ENCODE data around the gene KCNQ1. TPM values are rescaled to one million over a fixed set of nuclear protein-coding genes. Genes with fewer than 3 reads are reported as not detected.

KCNQ1 gene
- total RNA-seq, 4 donors from 2014 or later: 5.6 to 46.8 (median 24.6) TPM

DNA sequence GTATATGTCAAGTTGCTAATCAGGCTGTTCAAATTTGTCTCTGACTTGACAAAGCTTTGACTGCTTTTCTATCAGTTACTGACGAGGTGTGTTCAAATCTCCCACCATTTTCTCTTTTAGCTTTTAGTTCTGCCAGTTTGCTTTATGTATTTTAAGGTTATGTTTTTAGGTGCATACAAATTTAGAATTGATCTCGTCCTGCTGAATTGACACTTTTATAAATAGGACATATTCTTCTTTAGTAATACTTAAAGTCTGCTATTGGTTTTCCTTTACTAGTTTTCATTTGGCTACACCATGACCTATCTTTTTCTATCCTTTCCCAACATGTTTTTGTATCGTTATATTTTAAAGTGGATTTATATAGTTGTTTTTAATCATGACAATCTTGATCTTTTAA lies 320.7 kb downstream of the KCNQ1 start:
- in situ Hi-C loops (cut with MboI; ENCODE audit: low pct_ligation_motif_present in 1 of 4, low pct_unique_long_range_greater_than_20kb in 1 of 4, low sequenced_read_pairs in 3 of 4) (no loop called here), intact Hi-C loops (cut with DNase I; ENCODE audit: low total_unique reads) (no loop called here)
- Histone ChIP-seq H3K4me3 (no peak overlapping the region), H3K9me3 (no peaks in the 10 kb centered on the region), H3K27me3 (no peaks in the 10 kb centered on the region), H3K27ac (no peak overlapping the region), H3K4me1 (no peaks in the 10 kb centered on the region), H3K36me3 (no peaks in the 10 kb centered on the region)
- no peak for DNase-seq
- 86% methylated on average over 3 of the region's 3 CpGs for WGBS, 2 donors (ENCODE audit: low coverage in 1 of 2)
- TF ChIP-seq EP300 (IDR thresholded peaks at IDR 0.05; ENCODE audit: low read depth) (no peak), POLR2A (IDR thresholded peaks at IDR 0.05) (no peak), POLR2AphosphoS5 (IDR thresholded peaks at IDR 0.05) (no peak)
- TF ChIP-seq, protein P1, sequence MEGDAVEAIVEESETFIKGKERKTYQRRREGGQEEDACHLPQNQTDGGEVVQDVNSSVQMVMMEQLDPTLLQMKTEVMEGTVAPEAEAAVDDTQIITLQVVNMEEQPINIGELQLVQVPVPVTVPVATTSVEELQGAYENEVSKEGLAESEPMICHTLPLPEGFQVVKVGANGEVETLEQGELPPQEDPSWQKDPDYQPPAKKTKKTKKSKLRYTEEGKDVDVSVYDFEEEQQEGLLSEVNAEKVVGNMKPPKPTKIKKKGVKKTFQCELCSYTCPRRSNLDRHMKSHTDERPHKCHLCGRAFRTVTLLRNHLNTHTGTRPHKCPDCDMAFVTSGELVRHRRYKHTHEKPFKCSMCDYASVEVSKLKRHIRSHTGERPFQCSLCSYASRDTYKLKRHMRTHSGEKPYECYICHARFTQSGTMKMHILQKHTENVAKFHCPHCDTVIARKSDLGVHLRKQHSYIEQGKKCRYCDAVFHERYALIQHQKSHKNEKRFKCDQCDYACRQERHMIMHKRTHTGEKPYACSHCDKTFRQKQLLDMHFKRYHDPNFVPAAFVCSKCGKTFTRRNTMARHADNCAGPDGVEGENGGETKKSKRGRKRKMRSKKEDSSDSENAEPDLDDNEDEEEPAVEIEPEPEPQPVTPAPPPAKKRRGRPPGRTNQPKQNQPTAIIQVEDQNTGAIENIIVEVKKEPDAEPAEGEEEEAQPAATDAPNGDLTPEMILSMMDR (IDR thresholded peaks at IDR 0.05): no peak

DNA sequence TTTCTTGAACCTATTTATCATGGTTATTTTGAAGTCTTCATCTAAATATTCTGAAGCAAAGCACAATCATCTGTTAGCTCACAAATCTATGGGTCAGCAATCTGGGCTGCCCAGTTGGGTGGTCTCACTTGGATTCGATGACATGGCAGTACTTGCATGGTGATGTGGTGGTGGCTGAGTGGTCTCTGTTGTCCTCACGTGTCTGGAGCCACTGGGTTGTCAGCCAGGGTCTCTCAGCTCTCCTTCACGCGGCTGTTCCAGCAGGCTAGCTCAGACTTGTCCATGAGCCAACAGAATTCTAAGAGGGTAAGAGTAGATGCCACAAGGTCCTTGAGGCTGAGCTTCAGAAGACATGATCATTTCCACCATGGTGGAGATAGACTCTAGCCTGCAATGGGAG lies 321.4 kb downstream of the KCNQ1 start:
- Histone ChIP-seq H3K4me3 (no peak overlapping the region), H3K4me1 (no peaks in the 10 kb centered on the region), H3K27ac (no peak overlapping the region), H3K36me3 (no peaks in the 10 kb centered on the region), H3K9me3 (no peaks in the 10 kb centered on the region), H3K27me3 (no peaks in the 10 kb centered on the region)
- DNase-seq: no peak
- TF ChIP-seq POLR2A (IDR thresholded peaks at IDR 0.05) (no peak), POLR2AphosphoS5 (IDR thresholded peaks at IDR 0.05) (no peak), EP300 (IDR thresholded peaks at IDR 0.05; ENCODE audit: low read depth) (no peak)
- TF ChIP-seq, protein P1 (IDR thresholded peaks at IDR 0.05): no peak
- WGBS, 2 donors (ENCODE audit: low coverage in 1 of 2): 80 to 89% methylated on average over 1 to 4 of the region's 4 CpGs
- in situ Hi-C loops (cut with MboI; ENCODE audit: low pct_ligation_motif_present in 1 of 4, low pct_unique_long_range_greater_than_20kb in 1 of 4, low sequenced_read_pairs in 3 of 4) (no loop called here), intact Hi-C loops (cut with DNase I; ENCODE audit: low total_unique reads) (no loop called here)

DNA sequence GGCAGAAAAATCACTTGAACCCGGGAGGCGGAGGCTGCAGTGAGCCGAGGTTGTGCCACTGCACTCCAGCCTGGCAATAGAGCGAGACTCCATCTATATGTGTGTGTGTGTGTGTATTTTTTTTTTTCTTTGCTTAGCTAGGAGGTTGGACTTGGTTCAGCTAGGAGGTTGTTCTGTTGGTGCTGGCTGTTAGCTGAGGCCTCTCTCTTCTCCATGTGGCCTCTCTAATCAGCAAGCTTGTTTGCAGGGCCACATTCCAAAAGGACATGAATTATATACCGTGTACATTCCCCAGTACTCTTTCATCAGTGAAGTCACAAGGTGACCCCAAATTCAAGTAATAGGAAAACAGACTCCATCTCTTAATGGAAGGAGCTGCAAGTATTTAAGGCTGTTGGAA lies 322.3 kb downstream of the KCNQ1 start:
- in situ Hi-C loops (cut with MboI; ENCODE audit: low pct_ligation_motif_present in 1 of 4, low pct_unique_long_range_greater_than_20kb in 1 of 4, low sequenced_read_pairs in 3 of 4) (no loop called here), intact Hi-C loops (cut with DNase I; ENCODE audit: low total_unique reads) (no loop called here)
- TF ChIP-seq, protein P1 (IDR thresholded peaks at IDR 0.05): no peak
- TF ChIP-seq EP300 (IDR thresholded peaks at IDR 0.05; ENCODE audit: low read depth) (no peak), POLR2AphosphoS5 (IDR thresholded peaks at IDR 0.05) (no peak), POLR2A (IDR thresholded peaks at IDR 0.05) (no peak)
- Histone ChIP-seq H3K4me1 (no peaks in the 10 kb centered on the region), H3K36me3 (no peaks in the 10 kb centered on the region), H3K4me3 (no peak overlapping the region), H3K27me3 (no peaks in the 10 kb centered on the region), H3K27ac (no peak overlapping the region), H3K9me3 (no peaks in the 10 kb centered on the region)
- 83% methylated on average over 5 of the region's 5 CpGs; no CpG with 5 or more reads in 1 of the 2 donors for WGBS, 2 donors (ENCODE audit: low coverage in 1 of 2)
- no peak for DNase-seq

DNA sequence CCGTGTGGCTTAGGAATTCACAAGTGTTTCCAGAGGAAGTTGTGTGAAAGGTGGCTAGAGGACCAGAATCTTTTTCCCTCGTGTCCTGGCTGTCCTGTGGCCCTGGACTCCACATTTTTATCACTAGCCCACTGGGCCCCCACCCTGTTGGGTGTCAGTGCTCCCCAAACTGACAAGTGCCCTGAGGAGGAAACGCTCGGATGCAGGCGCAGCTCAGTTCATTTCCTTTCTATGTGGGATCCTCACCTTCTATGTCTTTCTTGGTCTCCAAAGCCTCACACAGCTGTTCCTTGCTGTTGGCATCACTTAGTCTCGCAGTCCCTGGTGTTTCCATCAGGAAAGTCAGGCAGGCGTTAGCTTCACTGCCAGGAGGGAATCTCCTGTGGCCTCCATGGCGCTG lies 323.0 kb downstream of the KCNQ1 start:
- in situ Hi-C loops (cut with MboI; ENCODE audit: low pct_ligation_motif_present in 1 of 4, low pct_unique_long_range_greater_than_20kb in 1 of 4, low sequenced_read_pairs in 3 of 4) (no loop called here), intact Hi-C loops (cut with DNase I; ENCODE audit: low total_unique reads) (no loop called here)
- Histone ChIP-seq H3K9me3 (no peaks in the 10 kb centered on the region), H3K27me3 (no peaks in the 10 kb centered on the region), H3K36me3 (no peaks in the 10 kb centered on the region), H3K4me1 (no peaks in the 10 kb centered on the region), H3K27ac (no peak overlapping the region), H3K4me3 (no peak overlapping the region)
- no peak for TF ChIP-seq POLR2AphosphoS5 (IDR thresholded peaks at IDR 0.05)
- no peak for TF ChIP-seq EP300 (IDR thresholded peaks at IDR 0.05; ENCODE audit: low read depth)
- TF ChIP-seq, protein P1 (IDR thresholded peaks at IDR 0.05): no peak
- no peak for TF ChIP-seq POLR2A (IDR thresholded peaks at IDR 0.05)
- DNase-seq: no peak
- WGBS, 2 donors (ENCODE audit: low coverage in 1 of 2): 93 to 96% methylated on average over 3 to 8 of the region's 8 CpGs
